H1 (cell line): ENCODE measurements around the gene SHISA7. TPM values are rescaled to one million over a fixed set of nuclear protein-coding genes. Genes with fewer than 3 reads are reported as not detected.

Experiments
- CTCF ChIA-PET: fragments of 300-600 bp; sonication (Branson Sonifier 250); formaldehyde crosslinking; loops from one replicate; lab custom pipeline; 2021; ENCODE audit not compliant: partially characterized antibody; lab: Charles Lee
- POLR2A ChIA-PET: fragments of 300-600 bp; sonication (Branson Sonifier 250); formaldehyde crosslinking; loops from one replicate; lab custom pipeline; 2021; ENCODE audit warnings: inconsistent platforms; ENCODE audit not compliant: partially characterized antibody; lab: Charles Lee
- DNase-seq, 2 experiments: peaks; one replicate each; pipeline versions ENCODE4 v3.0.0 to v3.0.0-alpha.2; 2010 to 2022; ENCODE audit warnings: low spot score in 2 of 2, low read depth in 1 of 2, mixed read lengths in 1 of 2
- FAIRE-seq: peaks from 2 replicates; lab custom pipeline; 2011; peaks lifted over from hg19 to GRCh38; lab: Jason Lieb, UNC
- H2AFZ ChIP-seq: 2 replicates; pipeline ENCODE4 v1.8.1; 2012; ENCODE audit warnings: low read length, inconsistent platforms
- H2AK5ac ChIP-seq: 2 replicates; pipeline ENCODE4 v1.6.1; 2013; ENCODE audit warnings: low read depth, low read length
- H2BK120ac ChIP-seq: replicated peaks from 2 replicates; pipeline ENCODE3; 2013; ENCODE audit warnings: low read depth, low read length, inconsistent platforms
- H2BK12ac ChIP-seq: 2 replicates; pipeline ENCODE4 v1.6.1; 2013; ENCODE audit warnings: low read depth, low read length
- H2BK15ac ChIP-seq: 2 replicates; pipeline ENCODE4 v1.6.1; 2013; ENCODE audit warnings: low read length
- H2BK20ac ChIP-seq: 2 replicates; pipeline ENCODE4 v1.6.1; 2013; ENCODE audit warnings: low read length
- H2BK5ac ChIP-seq: 2 replicates; pipeline ENCODE4 v1.6.1; 2013; ENCODE audit warnings: low read depth, low read length
- H3K14ac ChIP-seq: 2 replicates; pipeline ENCODE4 v1.6.1; 2013; ENCODE audit warnings: inconsistent platforms; ENCODE audit not compliant: insufficient read length
- H3K18ac ChIP-seq: 2 replicates; pipeline ENCODE4 v1.6.1; 2013; ENCODE audit warnings: low read length; ENCODE audit errors: extremely low read depth
- H3K23ac ChIP-seq: 2 replicates; pipeline ENCODE4 v1.6.1; 2013; ENCODE audit warnings: inconsistent platforms; ENCODE audit not compliant: insufficient read length
- H3K23me2 ChIP-seq: 2 replicates; pipeline ENCODE4 v1.6.1; 2013; ENCODE audit warnings: low read depth, low read length
- H3K27ac ChIP-seq: 2 replicates; pipeline ENCODE4 v1.6.1; 2011; ENCODE audit warnings: low read depth, low read length, inconsistent platforms
- H3K27me3 ChIP-seq, 4 experiments: replicated peaks in 1 of 4; 1 replicate in 1 of 4; 2 replicates in 3 of 4; pipeline versions ENCODE4 v1.6.1 to v1.8.1; 2011 to 2013; ENCODE audit warnings: low read length in 3 of 4, mild to moderate bottlenecking in 3 of 4, inconsistent platforms in 2 of 4, mixed read lengths in 2 of 4, moderate library complexity in 1 of 4; ENCODE audit not compliant: control insufficient read depth in 3 of 4, insufficient read depth in 3 of 4; ENCODE audit errors: extremely low read depth in 1 of 4
- H3K36me3 ChIP-seq, 4 experiments: 2 replicates each; pipeline versions ENCODE4 v1.6.1 to v1.8.1; 2011 to 2013; ENCODE audit warnings: mild to moderate bottlenecking in 4 of 4, low read length in 3 of 4, moderate library complexity in 2 of 4, control low read depth in 1 of 4, inconsistent platforms in 1 of 4; ENCODE audit not compliant: insufficient read depth in 4 of 4, control insufficient read depth in 2 of 4
- H3K4ac ChIP-seq: replicated peaks from 2 replicates; pipeline ENCODE3; 2013; ENCODE audit warnings: low read length, low read depth, mixed read lengths, inconsistent platforms; ENCODE audit not compliant: insufficient read length
- H3K4me1 ChIP-seq, 4 experiments: replicated peaks in 1 of 4; 1 replicate in 1 of 4; 2 replicates in 3 of 4; pipeline versions ENCODE4 v1.6.1 to v1.8.1; 2011 to 2013; ENCODE audit warnings: low read length in 3 of 4, inconsistent platforms in 2 of 4, mixed read lengths in 1 of 4; ENCODE audit not compliant: insufficient read depth in 4 of 4, control insufficient read depth in 3 of 4
- H3K4me2 ChIP-seq, 2 experiments: 2 replicates each; pipeline versions ENCODE4 v1.6.1 to v1.8.1; 2011 to 2013; ENCODE audit warnings: low read depth in 2 of 2, low read length in 2 of 2, control low read depth in 1 of 2, inconsistent platforms in 1 of 2, mild to moderate bottlenecking in 1 of 2; ENCODE audit not compliant: insufficient read depth in 1 of 2
- H3K4me3 ChIP-seq, 4 experiments: fragments of 200-600, 300-600 bp in 1 of 4; sonication (generic), shearing (Covaris generic), sonication (Bioruptor Twin) in 1 of 4; 2 replicates each; pipeline versions ENCODE4 v1.5.1 to v1.8.1; 2011 to 2016; ENCODE audit warnings: low read length in 4 of 4, low read depth in 3 of 4, control low read depth in 2 of 4, inconsistent platforms in 2 of 4, mild to moderate bottlenecking in 2 of 4, mixed read lengths in 1 of 4, moderate library complexity in 1 of 4; ENCODE audit not compliant: insufficient read depth in 2 of 4; ENCODE audit errors: extremely low read depth in 1 of 4
- H3K56ac ChIP-seq: replicated peaks from 2 replicates; pipeline ENCODE3; 2013; ENCODE audit warnings: low read depth, mild to moderate bottlenecking, mixed read lengths, low read length, inconsistent platforms; ENCODE audit not compliant: insufficient read length
- H3K79me1 ChIP-seq: 2 replicates; pipeline ENCODE4 v1.6.1; 2013; ENCODE audit warnings: low read depth, low read length, control low read depth
- H3K79me2 ChIP-seq, 2 experiments: 2 replicates each; pipeline versions ENCODE4 v1.6.1 to v1.8.1; 2012 to 2013; ENCODE audit warnings: low read length in 2 of 2, mild to moderate bottlenecking in 2 of 2, inconsistent platforms in 1 of 2; ENCODE audit not compliant: insufficient read depth in 2 of 2, control insufficient read depth in 1 of 2
- H3K9ac ChIP-seq, 4 experiments: replicated peaks in 1 of 4; 1 replicate in 1 of 4; 2 replicates in 3 of 4; pipeline versions ENCODE4 v1.6.1 to v1.8.1; 2011 to 2013; ENCODE audit warnings: low read depth in 3 of 4, low read length in 3 of 4, control low read depth in 2 of 4, mild to moderate bottlenecking in 2 of 4, moderate library complexity in 2 of 4, inconsistent platforms in 1 of 4; ENCODE audit errors: extremely low read depth in 1 of 4
- H3K9me3 ChIP-seq, 2 experiments: 2 replicates each; pipeline versions ENCODE4 v1.6.1 to v1.8.1; 2012 to 2013; ENCODE audit warnings: mild to moderate bottlenecking in 2 of 2, moderate library complexity in 2 of 2, control low read depth in 1 of 2, inconsistent platforms in 1 of 2, low read depth in 1 of 2, low read length in 1 of 2, mixed read lengths in 1 of 2; ENCODE audit not compliant: insufficient read depth in 2 of 2
- H4K20me1 ChIP-seq, 2 experiments: replicated peaks in 1 of 2; 2 replicates each; pipeline versions ENCODE3 to v1.8.1; 2011 to 2013; ENCODE audit warnings: inconsistent platforms in 2 of 2, low read length in 2 of 2, mild to moderate bottlenecking in 1 of 2; ENCODE audit not compliant: insufficient read depth in 2 of 2, control insufficient read depth in 1 of 2
- H4K5ac ChIP-seq: 2 replicates; pipeline ENCODE4 v1.6.1; 2013; ENCODE audit warnings: low read length, low read depth, mixed read lengths, inconsistent platforms; ENCODE audit not compliant: insufficient read length
- H4K8ac ChIP-seq: 2 replicates; pipeline ENCODE4 v1.8.0; 2013; ENCODE audit warnings: mild to moderate bottlenecking, moderate library complexity, low read length, inconsistent platforms; ENCODE audit not compliant: insufficient read depth; ENCODE audit errors: extremely low read depth
- H4K91ac ChIP-seq: replicated peaks from 2 replicates; pipeline ENCODE3; 2013; ENCODE audit warnings: low read length, mixed read lengths, inconsistent platforms; ENCODE audit not compliant: insufficient read length
- ASH2L ChIP-seq: fragments of 200-600, 300-600 bp; sonication (generic); IDR thresholded peaks from one replicate; pipeline ENCODE4 v1.7.1; 2017; ENCODE audit warnings: low read length
- KDM1A ChIP-seq: fragments of 200-600, 300-600 bp; sonication (generic); IDR thresholded peaks from 2 replicates; pipeline ENCODE4 v1.7.1; 2016; ENCODE audit warnings: mild to moderate bottlenecking, low read length, borderline replicate concordance
- KDM4A ChIP-seq: IDR thresholded peaks from one replicate; pipeline ENCODE4 v1.7.1; 2012; ENCODE audit warnings: low read depth, mild to moderate bottlenecking, moderate library complexity, low read length, inconsistent platforms; ENCODE audit not compliant: severe bottlenecking
- TAF1 ChIP-seq: IDR thresholded peaks from 2 replicates; pipeline ENCODE4 v1.6.1; 2011; ENCODE audit warnings: mild to moderate bottlenecking, low read depth, low read length
- TEAD4 ChIP-seq: IDR thresholded peaks from 2 replicates; pipeline ENCODE4 v1.6.1; 2012; ENCODE audit warnings: low read depth, low read length, inconsistent platforms, mixed read lengths
- ZNF274 ChIP-seq: IDR thresholded peaks from 2 replicates; pipeline ENCODE4 v1.7.0; 2012; ENCODE audit warnings: low read length, borderline replicate concordance; ENCODE audit errors: extremely low read depth
- WGBS, 2 experiments: shearing (Covaris generic) in 1 of 2; methylation state at CpG; one replicate each; pipeline versions ENCODE4 v1.1.6 to v1.1.7; 2013 to 2015; ENCODE audit warnings: low lambda C conversion rate in 2 of 2, mixed read lengths in 2 of 2, inconsistent platforms in 1 of 2, low coverage in 1 of 2, missing lambda C conversion rate in 1 of 2; ENCODE audit not compliant: insufficient replicate concordance in 2 of 2, insufficient coverage in 1 of 2, insufficient read length in 1 of 2; ENCODE audit errors: extremely low coverage in 1 of 2, missing lambda C conversion rate in 1 of 2; 5-methylcytosine and 5-hydroxymethylcytosine counted together
- polyA plus RNA-seq, 7 experiments: library from polyadenylated mRNA; depleted of rRNA in 3 of 7; stranded (reverse) in 5 of 7; unstranded in 2 of 7; fragments of >200 nt in 5 of 7; fragments of 200-250 nt in 2 of 7; gene quantifications; 1 replicate in 5 of 7; 2 replicates in 1 of 7; 4 replicates in 1 of 7; pipeline versions ENCODE4 v1.2.1 to v1.2.3, GENCODE V29; 2011 to 2013; ENCODE audit warnings: missing spikeins in 2 of 7, mixed read lengths in 2 of 7
- total RNA-seq: library from RNA; stranded (reverse); fragmentation: NEBNext Ultra II Directional; extraction: Animal tissue kit (Norgen Biotek cat#: 25700); gene quantifications from 2 replicates; pipeline ENCODE4 v1.2.1, GENCODE V29; 2021

Gene SHISA7
- total and polyA plus RNA-seq, 2 of the 8 experiments (the other 6 are each of a cell fraction or from before 2014, with no cell fraction given) = 0.76 to 1.0 TPM

GRCh38 chr19:55405638-55406037 is 37.5 kb downstream of the SHISA7 start:
- Histone ChIP-seq H3K4me2 (peak overlapping the region; percentile 88 to 99), H3K79me1 (peaks cover 15% of the 10 kb centered on the region), H2BK5ac (0 out of 2 replicates have a peak overlapping the region, but pooled peaks have one; percentile 44), H3K36me3 (peaks cover 25 to 58% (median 48%) of the 10 kb centered on the region in 4 experiments), H2BK12ac (no peak overlapping the region), H3K4me3 (peak overlapping the region; percentile 27 to 98 (median 72); a peak in 5 of 8 replicates), H3K79me2 (peaks cover 12 to 33% of the 10 kb centered on the region in 2 experiments), H3K23ac (no peak overlapping the region), H3K27me3 (peaks cover 0 to 3% (median under 1%) of the 10 kb centered on the region in 4 experiments; a peak in 2 of 7 replicates), H3K18ac (no peak overlapping the region), H2BK15ac (no peak overlapping the region), H4K91ac (no peak overlapping the region), H3K4ac (no peak overlapping the region), H3K9ac (peak overlapping the region in 1 of 4 experiments; percentile 18; a peak in 3 of 7 replicates), H4K5ac (no peak overlapping the region), H3K23me2 (peaks cover 13% of the 10 kb centered on the region), H4K8ac (no peak overlapping the region), H3K9me3 (no peaks in the 10 kb centered on the region; a peak in 1 of 4 replicates), H3K27ac (no peak overlapping the region), H3K14ac (no peak overlapping the region), H2BK20ac (no peak overlapping the region), H4K20me1 (peaks cover 37 to 40% of the 10 kb centered on the region in 2 experiments), H3K4me1 (peaks cover 0 to 20% (median 13%) of the 10 kb centered on the region in 4 experiments; a peak in 6 of 7 replicates), H2AFZ (no peak overlapping the region), H2BK120ac (no peak overlapping the region), H2AK5ac (no peak overlapping the region), H3K56ac (no peak overlapping the region)
- WGBS, 2 experiments = 92% methylated on average over 5 of the region's 5 CpGs; no CpG with 5 or more reads in 1 of the 2 experiments
- ChIA-PET CTCF (interaction anchor here (0.6 to 2.2 kb wide), 5 partner anchors 12 to 114 kb away, joined by 3 to 8 read pairs (median 3); partner anchors contain the start of gene TMEM238), POLR2A (interaction anchor here (0.6 to 34.6 kb wide), 23 partner anchors 7 to 265 kb away, joined by 3 to 874 read pairs (median 5); partner anchors contain the start of genes COX6B2, RPL28, TMEM190 and TMEM238)
- TF ChIP-seq KDM4A (no peak), ZNF274 (no peak), TEAD4 (no peak), KDM1A (no peak), TAF1 (no peak), ASH2L (no peak)
- FAIRE-seq (no peak), DNase-seq (no peak)
